Iris pigment epithelial cell (primary cell): ENCODE data around the gene CLOCK.
"Not testable (repeated sequence)": the region's sequence is repeated elsewhere in the genome, so short reads cannot be mapped to it uniquely, and the experiment has no call there.

Experiments
- DNase-seq: peaks from one replicate; pipeline ENCODE4 v3.0.0-alpha.2; 2011; ENCODE audit warnings: low read depth

Gene CLOCK, protein sequence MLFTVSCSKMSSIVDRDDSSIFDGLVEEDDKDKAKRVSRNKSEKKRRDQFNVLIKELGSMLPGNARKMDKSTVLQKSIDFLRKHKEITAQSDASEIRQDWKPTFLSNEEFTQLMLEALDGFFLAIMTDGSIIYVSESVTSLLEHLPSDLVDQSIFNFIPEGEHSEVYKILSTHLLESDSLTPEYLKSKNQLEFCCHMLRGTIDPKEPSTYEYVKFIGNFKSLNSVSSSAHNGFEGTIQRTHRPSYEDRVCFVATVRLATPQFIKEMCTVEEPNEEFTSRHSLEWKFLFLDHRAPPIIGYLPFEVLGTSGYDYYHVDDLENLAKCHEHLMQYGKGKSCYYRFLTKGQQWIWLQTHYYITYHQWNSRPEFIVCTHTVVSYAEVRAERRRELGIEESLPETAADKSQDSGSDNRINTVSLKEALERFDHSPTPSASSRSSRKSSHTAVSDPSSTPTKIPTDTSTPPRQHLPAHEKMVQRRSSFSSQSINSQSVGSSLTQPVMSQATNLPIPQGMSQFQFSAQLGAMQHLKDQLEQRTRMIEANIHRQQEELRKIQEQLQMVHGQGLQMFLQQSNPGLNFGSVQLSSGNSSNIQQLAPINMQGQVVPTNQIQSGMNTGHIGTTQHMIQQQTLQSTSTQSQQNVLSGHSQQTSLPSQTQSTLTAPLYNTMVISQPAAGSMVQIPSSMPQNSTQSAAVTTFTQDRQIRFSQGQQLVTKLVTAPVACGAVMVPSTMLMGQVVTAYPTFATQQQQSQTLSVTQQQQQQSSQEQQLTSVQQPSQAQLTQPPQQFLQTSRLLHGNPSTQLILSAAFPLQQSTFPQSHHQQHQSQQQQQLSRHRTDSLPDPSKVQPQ

GRCh38 chr4:55546756-55547465, at the start of gene CLOCK:
Gene CLOCK (minus strand): TSS chr4:55546909. CDS start chr4:55482785, 64,124 bp downstream.
- DNase-seq: peak; percentile 84

DNA sequence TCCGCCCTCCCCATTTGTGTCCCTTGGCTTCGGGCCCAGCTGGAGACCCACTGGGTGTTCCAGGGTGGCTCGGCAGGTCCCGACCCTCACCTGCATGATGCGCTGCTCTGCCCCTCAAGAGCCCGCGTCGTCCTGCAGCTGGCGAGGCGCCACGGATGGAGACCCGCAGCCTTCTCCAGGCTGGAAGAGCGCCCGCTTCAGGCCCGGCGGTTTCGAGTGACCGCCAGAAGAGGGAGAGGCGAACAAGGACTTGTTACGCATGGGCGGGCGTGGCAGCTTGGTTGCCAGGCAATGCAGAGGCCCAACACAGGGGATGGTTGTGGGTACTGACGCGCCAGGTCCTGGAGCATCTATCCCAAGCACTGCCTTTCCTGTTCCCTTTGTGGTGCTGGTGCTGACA, 45.3 kb upstream of the CLOCK start, which contains the start of gene PDCL2:
Gene PDCL2, minus strand, starts transcription at position 232 of the 400 bp plus-strand sequence. Its CDS starts 136 bp downstream, at position 96.
- no peak for DNase-seq

DNA sequence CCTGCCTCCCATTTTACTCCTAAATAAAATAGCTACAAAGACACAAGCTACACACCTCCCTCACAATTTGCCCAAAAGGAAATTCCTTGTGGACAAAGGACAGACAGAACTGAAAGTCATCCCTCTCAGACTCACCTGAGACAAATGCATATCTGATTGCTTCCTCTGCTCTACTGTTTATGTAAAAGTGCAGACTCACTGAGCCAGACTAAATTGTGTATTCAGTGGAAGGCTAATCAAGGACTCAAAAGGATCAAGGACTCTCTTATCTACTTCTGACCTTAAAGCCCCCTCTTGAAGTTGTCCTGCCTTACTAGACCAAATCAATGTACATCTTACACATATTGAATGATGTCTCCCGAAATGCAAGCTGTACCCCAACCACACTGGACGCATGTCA, 41.5 kb upstream of the CLOCK start:
- no peak for DNase-seq

- not testable (repeated sequence) for DNase-seq
Measured at GRCh38 chr4:55582773-55583172, 36.1 kb upstream of the CLOCK start.

DNA sequence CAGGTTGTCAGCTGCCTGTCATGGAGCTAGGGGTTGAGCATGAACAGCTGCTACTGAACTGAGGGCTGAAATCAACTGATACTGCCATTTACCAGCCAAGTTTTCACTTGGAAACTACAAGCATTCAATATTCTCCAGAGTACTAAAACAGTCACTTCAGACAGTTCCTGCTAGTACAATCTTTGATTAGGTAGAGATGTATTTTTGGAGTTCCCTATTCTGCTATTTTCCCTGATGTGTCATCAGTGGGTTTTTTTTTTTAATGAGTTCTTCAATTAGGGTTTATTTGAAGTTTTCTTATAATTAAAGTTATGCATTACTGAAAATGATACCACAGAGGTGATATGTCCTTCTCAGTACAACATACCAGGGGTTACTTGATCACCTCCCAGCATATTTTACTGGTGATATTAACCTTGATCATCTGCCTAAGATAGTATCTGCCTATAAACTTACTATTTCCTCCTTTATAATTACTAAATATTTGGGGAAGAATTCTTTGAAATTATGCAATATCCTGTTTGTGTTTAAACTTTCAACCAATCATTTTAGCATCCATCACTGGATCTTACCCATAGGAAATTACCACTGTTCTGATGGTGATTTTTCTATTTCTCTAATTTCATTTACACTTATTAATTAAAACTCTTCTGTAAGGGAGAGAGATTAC, 31.8 kb upstream of the CLOCK start:
- no peak for DNase-seq

DNA sequence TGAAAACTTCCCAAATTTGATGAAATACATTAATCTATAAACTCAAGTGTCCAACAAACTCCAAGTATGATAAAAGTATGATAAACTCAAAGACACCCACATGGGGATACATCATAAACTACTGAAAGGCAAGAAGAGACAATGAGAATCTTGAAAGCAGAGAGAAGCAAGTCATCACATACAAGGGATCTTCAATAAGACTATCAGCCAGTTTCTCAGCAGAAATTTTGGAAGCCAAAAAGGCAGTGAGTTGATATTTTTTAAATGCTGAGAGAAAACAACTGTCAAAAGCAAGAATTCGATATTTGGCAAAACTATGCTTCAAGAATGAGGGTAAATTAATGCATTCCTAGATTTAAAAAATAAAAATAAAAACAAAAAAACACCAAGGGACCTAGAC, 28.8 kb upstream of the CLOCK start:
- DNase-seq: no peak

DNA sequence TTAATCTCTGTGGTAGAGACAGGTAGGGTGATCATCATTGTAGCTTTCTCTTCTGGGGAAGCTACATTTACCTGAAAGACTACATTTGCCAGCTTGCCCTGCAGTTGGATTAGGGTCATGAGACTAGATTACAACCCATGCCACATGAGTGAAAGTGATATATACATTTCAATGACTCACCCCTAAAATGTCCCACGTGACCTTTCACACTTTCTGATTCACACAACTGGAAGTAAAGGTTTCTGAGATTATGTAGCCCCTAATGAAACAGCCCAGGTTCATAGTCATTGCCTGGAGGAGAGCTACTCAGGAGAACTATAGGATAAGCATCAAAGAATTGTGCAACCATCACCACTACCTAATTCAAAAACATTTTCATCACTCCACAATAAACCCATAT, 27.5 kb upstream of the CLOCK start:
- no peak for DNase-seq

DNA sequence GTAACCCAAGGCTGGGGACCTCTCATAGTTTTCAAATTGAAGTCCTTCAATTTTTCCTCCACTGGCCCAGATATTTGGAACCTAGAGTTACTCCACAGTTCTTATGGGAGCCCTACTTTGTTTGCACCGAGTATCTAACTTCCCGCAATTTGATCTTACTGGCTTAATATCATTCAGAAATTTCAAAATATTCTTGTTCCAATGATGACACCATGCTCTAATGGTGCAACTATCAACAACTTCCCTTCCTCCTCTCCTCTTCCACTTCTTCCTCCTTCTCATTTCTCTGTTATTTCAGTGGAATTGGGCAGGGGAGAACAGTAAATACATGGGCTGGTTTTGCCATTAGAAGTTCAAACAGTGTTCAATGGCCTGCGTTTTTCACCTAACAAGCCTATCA, 25.1 kb upstream of the CLOCK start:
- DNase-seq: no peak

- no peak for DNase-seq
Measured at GRCh38 chr4:55568905-55569504, 22.3 kb upstream of the CLOCK start.

- no peak for DNase-seq
Measured at GRCh38 chr4:55561889-55562288, 15.2 kb upstream of the CLOCK start.

- no peak for DNase-seq
Measured at GRCh38 chr4:55560096-55560495, 13.4 kb upstream of the CLOCK start.

- peak; percentile 63 for DNase-seq
Measured at GRCh38 chr4:55554453-55555030, 7.8 kb upstream of the CLOCK start.

- DNase-seq: peak; percentile 68
Measured at GRCh38 chr4:55553441-55554201, 6.9 kb upstream of the CLOCK start.

GRCh38 chr4:55551964-55552363, 5.3 kb upstream of the CLOCK start:
- DNase-seq: not testable (repeated sequence)

GRCh38 chr4:55549888-55550287, 3.2 kb upstream of the CLOCK start:
- peak; percentile 93 for DNase-seq

DNA sequence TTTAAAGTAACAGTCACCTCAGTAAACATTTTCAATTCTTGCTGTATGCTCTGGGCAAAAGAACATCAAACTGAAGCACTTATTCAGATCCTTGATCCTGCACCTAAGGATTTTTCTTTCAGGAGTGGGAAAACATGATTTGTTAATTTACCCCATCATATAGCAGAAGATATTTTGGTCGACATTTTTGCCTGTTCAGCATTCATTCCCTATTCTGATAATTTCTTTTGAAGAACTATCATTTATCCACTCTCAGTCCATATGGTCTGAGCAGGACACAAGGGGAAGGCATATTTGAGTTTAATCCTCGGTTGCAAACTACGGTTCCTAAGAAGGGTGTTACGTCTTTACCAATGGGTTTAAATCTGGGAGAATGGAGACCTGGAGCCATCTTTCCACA, 1.2 kb upstream of the CLOCK start:
- no peak for DNase-seq

DNA sequence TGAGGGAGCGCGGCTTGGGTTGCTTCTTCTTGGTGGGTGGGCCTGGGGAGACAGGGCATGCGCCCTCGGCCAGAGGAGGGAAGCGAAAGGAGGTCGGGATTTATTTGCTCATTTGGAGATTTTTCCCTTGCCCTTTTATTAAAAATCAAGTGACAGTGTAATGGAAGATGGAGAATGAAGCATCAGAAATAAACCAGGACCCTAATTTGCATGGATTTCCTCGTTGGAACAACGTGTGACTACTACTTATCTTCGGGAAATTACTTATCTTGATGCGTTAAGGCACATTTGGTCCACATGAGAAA, 709 bp upstream of the CLOCK start:
- no peak for DNase-seq

DNA sequence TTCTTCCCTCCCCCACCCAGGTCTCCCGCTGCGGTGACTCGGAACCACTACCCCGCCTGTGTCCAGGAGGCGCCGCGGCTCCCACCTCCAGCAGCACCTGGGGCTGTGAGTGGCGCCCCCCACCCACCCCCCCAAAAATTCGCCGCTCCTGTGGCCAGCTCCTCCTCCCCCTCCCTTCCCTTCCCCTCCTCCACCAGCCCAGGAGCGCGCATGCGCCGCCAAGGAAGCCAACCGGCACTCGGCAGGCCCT, 278 bp downstream of the CLOCK start:
- no peak for DNase-seq

DNA sequence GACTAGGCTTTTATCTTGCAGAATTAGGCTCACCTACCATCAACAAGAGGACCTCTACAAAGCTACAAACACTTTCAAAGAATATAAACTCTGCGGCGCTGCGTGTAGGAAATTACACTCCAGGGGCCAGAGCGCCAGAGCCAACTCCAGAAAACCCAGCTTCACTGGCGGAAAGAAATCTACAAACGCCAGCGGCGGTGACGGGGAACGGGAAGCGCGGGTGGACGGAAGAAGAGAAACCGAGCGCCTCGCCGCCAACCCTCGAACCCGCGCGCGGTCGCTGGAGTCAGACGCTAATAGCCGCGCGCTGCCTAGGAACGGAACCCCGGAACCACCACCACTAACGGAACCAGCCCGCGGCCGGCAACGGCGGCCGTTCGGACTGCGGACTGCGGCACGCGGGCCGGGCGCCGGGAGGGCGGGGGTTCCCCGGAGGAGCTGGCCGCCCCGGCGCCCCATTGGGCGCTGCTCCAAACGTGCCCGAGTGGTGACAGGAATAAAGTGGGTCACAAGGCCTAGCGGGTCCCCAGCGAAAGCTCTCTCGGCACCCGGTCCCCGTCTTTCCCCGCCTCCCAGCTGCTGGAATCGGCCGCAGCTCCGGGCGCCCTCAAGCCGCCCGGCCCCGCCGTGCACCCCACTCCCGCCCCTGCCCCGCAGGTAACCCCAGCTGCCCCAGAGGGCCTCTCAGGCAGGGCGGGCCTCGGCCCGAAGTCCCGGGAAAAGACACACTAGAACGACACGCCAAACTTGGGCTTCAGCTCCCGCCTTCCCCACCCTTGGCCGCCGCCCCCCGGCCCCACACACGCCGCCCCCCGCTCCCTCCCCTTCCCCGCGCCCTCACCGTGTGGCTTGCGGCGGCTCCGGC, 836 bp downstream of the CLOCK start:
- peak; percentile 70 for DNase-seq

DNA sequence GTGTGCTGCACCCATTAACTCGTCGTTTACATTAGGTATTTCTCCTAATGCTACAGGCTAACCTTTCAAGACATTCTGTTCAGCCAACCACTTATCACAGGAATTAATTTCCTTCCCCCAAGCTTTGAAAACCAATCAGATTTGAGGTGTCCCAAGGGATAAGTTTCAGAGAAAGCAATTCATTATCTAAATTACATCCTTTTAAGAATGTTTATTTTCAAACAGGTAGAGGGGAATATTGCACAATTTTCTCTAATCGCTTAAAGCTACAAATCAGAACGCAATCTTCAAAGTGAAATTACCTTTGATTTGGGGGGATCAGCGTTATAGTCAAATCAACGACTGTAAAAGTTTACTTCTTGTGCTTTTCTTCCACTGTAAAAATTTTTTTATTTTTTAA, 1.6 kb downstream of the CLOCK start:
- peak; percentile 44 for DNase-seq
